ENCODE data around the gene DDX46. TPM values are rescaled to one million over a fixed set of nuclear protein-coding genes. Genes with fewer than 3 reads are reported as not detected.

Gene DDX46
- total RNA-seq, 6 donors from 2014 or later, result 31.2 to 68.9 (median 45.0) TPM

DNA sequence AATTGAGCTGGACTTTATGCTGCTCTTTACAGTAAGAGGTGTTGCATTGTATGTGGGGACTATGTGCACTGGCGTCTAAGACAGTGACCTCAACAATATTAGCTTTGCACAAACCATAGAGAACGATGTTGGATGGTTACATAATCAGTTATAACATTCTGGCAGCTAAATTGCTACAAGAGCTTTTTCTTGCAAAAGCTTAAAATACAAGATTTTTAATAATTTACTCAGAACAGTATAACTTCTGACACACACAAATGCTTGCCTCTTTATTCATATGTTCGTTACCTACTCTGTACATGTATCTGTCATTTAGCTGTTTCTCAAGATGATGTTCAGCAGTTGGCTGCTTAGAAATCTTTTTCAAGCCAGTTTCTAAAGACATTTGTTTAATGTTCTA lies 98.8 kb downstream of the DDX46 start:
- Histone ChIP-seq H3K4me1 (peaks cover 0 to 6% (median 2%) of the 10 kb centered on the region in 4 donors), H3K4me3 (no peak overlapping the region), H3K27me3 (no peaks in the 10 kb centered on the region), H3K36me3 (peaks cover 16 to 80% (median 43%) of the 10 kb centered on the region in 4 donors), H3K9me3 (no peaks in the 10 kb centered on the region), H3K27ac (no peak overlapping the region)
- WGBS, 2 donors, result 61 to 62% methylated on average over 3 of the region's 3 CpGs
- no peak for DNase-seq
- TF ChIP-seq CTCF (IDR thresholded peaks at IDR 0.05) (no peak), POLR2A (IDR thresholded peaks at IDR 0.05) (no peak), EP300 (IDR thresholded peaks at IDR 0.05) (no peak), POLR2AphosphoS5 (IDR thresholded peaks at IDR 0.05) (no peak)
- ATAC-seq (ENCODE audit: low FRiP score in 2 of 2), result no peak

GRCh38 chr5:134864707-134865106 lies 106.1 kb downstream of the DDX46 start:
- TF ChIP-seq POLR2A (IDR thresholded peaks at IDR 0.05) (no peak), EP300 (IDR thresholded peaks at IDR 0.05) (no peak), POLR2AphosphoS5 (IDR thresholded peaks at IDR 0.05) (no peak), CTCF (IDR thresholded peaks at IDR 0.05) (no peak)
- DNase-seq (no peak), ATAC-seq (ENCODE audit: low FRiP score in 2 of 2) (no peak)
- Histone ChIP-seq H3K4me3 (no peak overlapping the region), H3K4me1 (no peaks in the 10 kb centered on the region), H3K9me3 (no peaks in the 10 kb centered on the region), H3K27ac (no peak overlapping the region), H3K36me3 (peaks cover 0 to 19% (median 15%) of the 10 kb centered on the region in 4 donors), H3K27me3 (no peaks in the 10 kb centered on the region)
- 86 to 93% methylated on average over 2 of the region's 2 CpGs for WGBS, 2 donors

DNA sequence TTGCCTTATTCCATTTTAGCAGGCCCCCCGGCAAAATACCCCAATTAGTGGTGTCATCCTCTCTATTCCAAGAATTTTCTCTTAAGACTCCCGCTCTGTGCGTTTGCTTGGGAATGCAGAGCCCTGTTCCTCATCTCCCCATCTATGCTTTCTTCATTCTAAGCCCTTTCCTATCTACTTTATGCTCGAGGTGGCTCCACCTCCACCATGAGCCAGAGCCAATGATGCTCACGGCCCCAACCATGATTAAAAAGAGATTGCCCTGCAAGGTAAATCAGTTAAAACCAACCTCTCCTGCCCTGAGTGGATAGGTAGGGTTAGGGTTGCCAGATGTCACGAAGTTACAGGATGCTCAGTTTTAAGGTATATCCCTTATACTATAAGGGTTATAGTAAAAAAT lies 114.9 kb downstream of the DDX46 start:
- Histone ChIP-seq H3K9me3 (no peaks in the 10 kb centered on the region), H3K27me3 (no peaks in the 10 kb centered on the region), H3K4me1 (peaks cover 9 to 27% (median 24%) of the 10 kb centered on the region in 4 donors), H3K27ac (peak overlapping the region; percentile 93 to 97 (median 96)), H3K4me3 (peak overlapping the region in 3 of 4 donors; percentile 86 to 93 (median 87)), H3K36me3 (no peaks in the 10 kb centered on the region)
- ATAC-seq (ENCODE audit: low FRiP score in 2 of 2) (no peak), DNase-seq (no peak)
- WGBS, 2 donors, result 88 to 93% methylated on average over 6 of the region's 6 CpGs
- TF ChIP-seq EP300 (IDR thresholded peaks at IDR 0.05) (no peak), POLR2AphosphoS5 (IDR thresholded peaks at IDR 0.05) (no peak), POLR2A (IDR thresholded peaks at IDR 0.05) (no peak), CTCF (IDR thresholded peaks at IDR 0.05) (no peak)

DNA sequence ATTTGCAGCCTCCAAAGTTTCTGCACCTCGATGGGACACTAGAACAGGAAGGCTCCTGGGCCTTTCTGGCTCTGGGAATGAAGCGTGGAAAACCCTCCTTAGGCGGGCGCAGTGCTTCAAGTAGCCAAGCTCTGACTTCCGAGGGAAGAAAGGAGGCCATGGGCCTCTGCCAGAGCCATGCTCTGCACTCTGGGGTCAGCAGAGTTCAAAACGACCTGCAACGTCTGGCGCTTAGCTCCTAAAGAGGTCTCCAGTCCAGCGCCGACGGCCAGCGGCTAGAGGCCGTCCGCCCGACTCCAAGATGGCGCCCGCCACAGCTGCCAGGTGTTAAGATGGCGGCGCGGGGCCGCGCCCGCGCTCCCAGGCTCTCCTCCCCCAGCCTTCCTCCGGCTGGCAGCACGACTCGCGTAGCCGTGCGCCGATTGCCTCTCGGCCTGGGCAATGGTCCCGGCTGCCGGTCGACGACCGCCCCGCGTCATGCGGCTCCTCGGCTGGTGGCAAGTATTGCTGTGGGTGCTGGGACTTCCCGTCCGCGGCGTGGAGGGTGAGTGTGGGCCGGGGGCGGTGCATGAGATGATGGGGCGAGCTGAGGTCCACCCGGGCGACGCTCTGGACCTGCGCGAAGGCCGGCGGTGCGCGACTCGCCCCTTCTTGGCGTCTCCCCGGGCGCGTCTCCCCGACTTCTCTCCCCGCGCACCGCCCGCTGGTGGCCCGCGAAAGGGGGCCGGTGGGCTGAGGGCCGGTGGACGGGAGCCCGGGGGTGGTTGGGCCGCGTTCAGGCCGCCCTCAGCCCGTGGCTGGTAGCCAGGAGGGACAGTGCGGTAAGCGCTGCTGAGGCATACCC lies 115.6 kb downstream of the DDX46 start, which contains the start of gene TXNDC15:
TSS of gene TXNDC15 (plus strand) at position 385 of the 844 bp plus-strand sequence. CDS start at position 442, 57 bp downstream.
- peak within 1 kb of the TSS; percentile 93 to 97 (median 96) for H3K27ac ChIP-seq
- no peaks in the 10 kb centered on the region for H3K27me3 ChIP-seq
- H3K36me3 ChIP-seq, result no peaks in the 10 kb centered on the region
- peak within 1 kb of the TSS; percentile 86 to 93 (median 88) for H3K4me3 ChIP-seq
- WGBS, 2 donors, result 0 to 5% methylated on average over 2 to 36 of the region's 79 CpGs
- DNase-seq, result peak; percentile 93 to 98
- H3K4me1 ChIP-seq, result peaks cover 9 to 32% (median 27%) of the 10 kb centered on the region in 4 donors
- no peaks in the 10 kb centered on the region for H3K9me3 ChIP-seq
- TF ChIP-seq POLR2A (IDR thresholded peaks at IDR 0.05) (peak in 3 of 4 donors; percentile 79 to 86 (median 80)), EP300 (IDR thresholded peaks at IDR 0.05) (no peak), POLR2AphosphoS5 (IDR thresholded peaks at IDR 0.05) (peak; percentile 65 to 80), CTCF (IDR thresholded peaks at IDR 0.05) (peak in 1 of 6 experiments; percentile 19)
- peak; percentile 96 to 97 for ATAC-seq (ENCODE audit: low FRiP score in 2 of 2)
